ENCODE measurements around the gene LIN54.

GRCh38 chr4:83025563-83025962 is 14.9 kb upstream of the LIN54 start:
- no peak for TF ChIP-seq CTCF (IDR thresholded peaks at IDR 0.05; ENCODE audit: insufficient read depth, low read depth, low read length)
- TF ChIP-seq EZH2 (IDR thresholded peaks at IDR 0.05; ENCODE audit: insufficient read depth, low read length), result no peak

Measured in astrocyte (in vitro differentiated cells and primary cell).